Uterus (tissue), 4 donors: ENCODE measurements around the gene OSTN. TPM values are rescaled to one million over a fixed set of nuclear protein-coding genes. Genes with fewer than 3 reads are reported as not detected.
"Not testable (repeated sequence)": the region's sequence is repeated elsewhere in the genome, so short reads cannot be mapped to it uniquely, and the experiment has no call there.

Source experiments
- DNase-seq, 2 donors: peaks; one replicate each; pipeline ENCODE4 v3.0.0-alpha.2; 2019 to 2020
- H3K27ac ChIP-seq, 2 donors: fragments of 200-600 bp; sonication (generic); 1 replicate in 1 of 2; 2 replicates in 1 of 2; pipeline ENCODE4 v1.5.1; 2016 to 2018
- H3K27me3 ChIP-seq, 2 donors: fragments of 200-600 bp; sonication (generic); one replicate each; pipeline ENCODE4 v1.5.1; 2018 to 2019; ENCODE audit warnings: control low read depth in 1 of 2
- H3K36me3 ChIP-seq, 2 donors: fragments of 200-600 bp; sonication (generic); one replicate each; pipeline ENCODE4 v1.5.1; 2019; ENCODE audit warnings: control low read depth in 1 of 2
- H3K4me1 ChIP-seq, 2 donors: fragments of 200-600 bp; sonication (generic); one replicate each; pipeline ENCODE4 v1.5.1; 2018 to 2019; ENCODE audit warnings: control low read depth in 1 of 2
- H3K4me3 ChIP-seq, 2 donors: fragments of 200-600 bp; sonication (generic); 1 replicate in 1 of 2; 2 replicates in 1 of 2; pipeline ENCODE4 v1.5.1; 2018 to 2019; ENCODE audit warnings: mild to moderate bottlenecking in 1 of 2
- H3K9me3 ChIP-seq, 2 donors: fragments of 200-600 bp; sonication (generic); one replicate each; pipeline ENCODE4 v1.5.1; 2019; ENCODE audit warnings: control low read depth in 1 of 2
- POLR2A ChIP-seq, 2 donors: fragments of 450-650 bp; IDR thresholded peaks; one replicate each; pipeline ENCODE4 v1.6.1; 2016; ENCODE audit warnings: antibody characterized with exemption in 2 of 2, mild to moderate bottlenecking in 1 of 2, moderate library complexity in 1 of 2
- intact Hi-C: fragments of 100-400 bp; cut with DNase I; formaldehyde crosslinking; loops from one replicate; pipeline ENCODE4 v1.15.1; 2023; ENCODE audit warnings: low total_unique reads
- total RNA-seq, 4 donors: library from RNA; depleted of rRNA in 3 of 4; stranded (reverse); fragments of >200 nt in 3 of 4; gene quantifications; one replicate each; pipeline versions ENCODE4 v1.1.0 to v1.2.4, GENCODE V29; 2014 to 2023
- TF ChIP-seq, protein P1 (sequence below), 4 experiments: fragments of 200-600 bp in 2 of 4; fragments of 450-650 bp in 2 of 4; sonication (generic) in 2 of 4; IDR thresholded peaks; one replicate each; pipeline ENCODE4 v1.5.1; 2016 to 2019; ENCODE audit warnings: antibody characterized with exemption in 4 of 4, mild to moderate bottlenecking in 2 of 4, moderate library complexity in 1 of 4
- donor health status: DM: yes; HTN: yes; CAD: no.

The OSTN gene
- total RNA-seq, 4 donors from 2014 or later = 0.28 TPM; not detected in 3

DNA sequence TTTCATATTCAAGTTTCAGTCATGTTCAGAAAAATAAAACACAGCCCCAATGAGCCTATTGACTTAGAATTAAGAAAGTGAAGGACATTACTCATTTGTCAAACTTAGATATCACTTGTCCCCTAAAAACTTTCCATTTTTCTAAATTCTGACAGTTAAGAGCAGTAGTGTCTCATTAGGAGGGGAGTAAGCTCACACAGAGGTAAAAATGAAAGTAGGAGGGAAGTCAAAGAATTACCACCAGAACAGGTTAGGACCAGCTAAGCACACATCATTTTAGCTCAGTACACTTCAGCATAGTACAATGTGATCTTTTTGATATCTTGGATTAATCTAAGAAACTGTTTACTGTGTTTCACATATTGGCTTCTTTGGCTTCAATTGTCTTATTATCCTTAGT lies 64.3 kb downstream of the OSTN start:
- Histone ChIP-seq H3K4me1 (no peaks in the 10 kb centered on the region), H3K36me3 (no peaks in the 10 kb centered on the region), H3K4me3 (peak overlapping the region in 1 of 2 donors; percentile 4), H3K9me3 (no peaks in the 10 kb centered on the region), H3K27me3 (no peaks in the 10 kb centered on the region), H3K27ac (no peak overlapping the region)
- TF ChIP-seq, protein P1, sequence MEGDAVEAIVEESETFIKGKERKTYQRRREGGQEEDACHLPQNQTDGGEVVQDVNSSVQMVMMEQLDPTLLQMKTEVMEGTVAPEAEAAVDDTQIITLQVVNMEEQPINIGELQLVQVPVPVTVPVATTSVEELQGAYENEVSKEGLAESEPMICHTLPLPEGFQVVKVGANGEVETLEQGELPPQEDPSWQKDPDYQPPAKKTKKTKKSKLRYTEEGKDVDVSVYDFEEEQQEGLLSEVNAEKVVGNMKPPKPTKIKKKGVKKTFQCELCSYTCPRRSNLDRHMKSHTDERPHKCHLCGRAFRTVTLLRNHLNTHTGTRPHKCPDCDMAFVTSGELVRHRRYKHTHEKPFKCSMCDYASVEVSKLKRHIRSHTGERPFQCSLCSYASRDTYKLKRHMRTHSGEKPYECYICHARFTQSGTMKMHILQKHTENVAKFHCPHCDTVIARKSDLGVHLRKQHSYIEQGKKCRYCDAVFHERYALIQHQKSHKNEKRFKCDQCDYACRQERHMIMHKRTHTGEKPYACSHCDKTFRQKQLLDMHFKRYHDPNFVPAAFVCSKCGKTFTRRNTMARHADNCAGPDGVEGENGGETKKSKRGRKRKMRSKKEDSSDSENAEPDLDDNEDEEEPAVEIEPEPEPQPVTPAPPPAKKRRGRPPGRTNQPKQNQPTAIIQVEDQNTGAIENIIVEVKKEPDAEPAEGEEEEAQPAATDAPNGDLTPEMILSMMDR (IDR thresholded peaks at IDR 0.05) = no peak
- no peak for DNase-seq
- intact Hi-C loops = no loop called here

DNA sequence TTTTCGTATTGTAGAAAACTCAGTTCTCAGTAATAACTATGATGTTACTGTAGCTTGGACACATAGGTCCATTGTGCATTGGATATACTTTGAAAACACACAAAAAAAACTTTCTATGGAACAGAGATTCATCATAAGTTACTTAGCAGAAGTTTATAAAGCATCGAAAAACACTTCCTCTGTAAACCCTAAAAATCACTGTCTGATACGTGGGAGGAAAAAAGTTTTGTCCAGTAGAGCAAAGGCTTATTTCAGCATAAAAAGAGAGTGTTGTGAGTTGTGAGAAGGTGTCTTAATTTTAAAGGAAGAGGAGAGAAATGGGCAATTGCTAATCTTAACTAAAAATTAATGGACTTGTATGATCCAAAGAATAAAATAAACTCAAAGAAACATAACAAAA lies 64.8 kb downstream of the OSTN start:
- Histone ChIP-seq H3K4me1 (no peaks in the 10 kb centered on the region), H3K9me3 (no peaks in the 10 kb centered on the region), H3K27me3 (no peaks in the 10 kb centered on the region), H3K4me3 (peak overlapping the region in 1 of 2 donors; percentile 4), H3K36me3 (no peaks in the 10 kb centered on the region), H3K27ac (no peak overlapping the region)
- no peak for TF ChIP-seq POLR2A (IDR thresholded peaks at IDR 0.05)
- TF ChIP-seq, protein P1 (IDR thresholded peaks at IDR 0.05) = no peak
- intact Hi-C loops = no loop called here
- no peak for DNase-seq

DNA sequence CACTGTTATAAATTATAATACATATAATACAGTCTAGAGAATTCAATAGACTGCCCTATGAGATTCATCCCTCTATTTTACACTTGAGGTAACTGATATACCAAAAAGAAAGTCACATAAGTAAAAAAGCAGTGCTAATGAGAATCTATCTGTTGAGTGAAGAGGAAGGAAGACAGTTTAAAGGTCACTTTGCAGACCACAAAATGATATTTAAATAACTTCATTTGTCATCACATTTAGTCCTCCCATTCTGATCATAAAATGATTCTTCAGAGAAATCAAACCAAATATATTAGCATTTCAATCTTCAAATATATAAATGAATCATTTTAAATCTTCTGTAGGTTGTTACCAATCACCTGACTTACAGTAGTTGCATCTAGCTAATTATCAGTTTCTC lies 69.7 kb downstream of the OSTN start:
- H3K9me3 ChIP-seq = no peaks in the 10 kb centered on the region
- H3K4me3 ChIP-seq = no peak overlapping the region
- no peak for TF ChIP-seq POLR2A (IDR thresholded peaks at IDR 0.05)
- TF ChIP-seq, protein P1 (IDR thresholded peaks at IDR 0.05) = no peak
- intact Hi-C loops = no loop called here
- DNase-seq = no peak
- no peaks in the 10 kb centered on the region for H3K36me3 ChIP-seq
- no peaks in the 10 kb centered on the region for H3K4me1 ChIP-seq
- no peak overlapping the region for H3K27ac ChIP-seq
- H3K27me3 ChIP-seq = no peaks in the 10 kb centered on the region

DNA sequence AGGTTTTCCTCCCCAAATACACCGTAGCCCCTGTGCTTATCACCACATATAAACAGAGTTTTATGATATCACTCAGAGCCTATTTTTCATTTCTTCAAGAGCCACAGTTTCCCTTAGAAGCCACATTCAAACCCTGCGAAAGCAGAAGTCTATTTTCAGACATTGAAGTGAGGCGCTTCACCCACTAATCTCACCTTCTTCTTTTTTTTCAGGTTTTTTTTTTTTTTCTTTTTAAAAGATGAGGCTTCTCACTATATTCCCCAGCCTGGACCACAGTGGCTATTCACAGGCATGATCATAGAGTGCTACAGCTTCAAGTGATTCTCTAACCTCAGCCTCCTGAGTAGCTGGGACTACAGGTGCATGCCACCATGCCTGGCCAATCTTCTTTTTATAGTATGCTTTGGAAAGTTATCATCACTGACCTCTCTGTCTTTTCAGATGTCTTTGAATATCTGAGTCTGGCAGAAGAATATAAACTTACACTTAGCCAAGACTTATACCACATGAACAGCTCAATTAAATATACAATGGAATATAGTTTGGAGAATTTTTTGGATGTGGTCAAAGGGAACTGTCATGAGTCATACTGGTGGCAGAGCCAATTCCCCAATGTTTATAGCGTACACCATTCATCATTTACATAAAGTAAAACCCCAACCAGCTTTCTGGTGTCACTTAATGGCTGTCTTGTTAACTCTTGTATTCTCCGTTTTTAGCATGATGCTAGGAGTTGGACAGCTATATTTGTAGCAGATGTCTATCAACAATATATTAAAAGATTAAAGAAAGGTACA lies 70.4 kb downstream of the OSTN start:
- DNase-seq = no peak
- Histone ChIP-seq H3K4me1 (no peaks in the 10 kb centered on the region), H3K27me3 (no peaks in the 10 kb centered on the region), H3K36me3 (no peaks in the 10 kb centered on the region), H3K9me3 (no peaks in the 10 kb centered on the region), H3K27ac (no peak overlapping the region), H3K4me3 (no peak overlapping the region)
- no peak for TF ChIP-seq POLR2A (IDR thresholded peaks at IDR 0.05)
- TF ChIP-seq, protein P1 (IDR thresholded peaks at IDR 0.05) = no peak
- intact Hi-C loops = no loop called here

DNA sequence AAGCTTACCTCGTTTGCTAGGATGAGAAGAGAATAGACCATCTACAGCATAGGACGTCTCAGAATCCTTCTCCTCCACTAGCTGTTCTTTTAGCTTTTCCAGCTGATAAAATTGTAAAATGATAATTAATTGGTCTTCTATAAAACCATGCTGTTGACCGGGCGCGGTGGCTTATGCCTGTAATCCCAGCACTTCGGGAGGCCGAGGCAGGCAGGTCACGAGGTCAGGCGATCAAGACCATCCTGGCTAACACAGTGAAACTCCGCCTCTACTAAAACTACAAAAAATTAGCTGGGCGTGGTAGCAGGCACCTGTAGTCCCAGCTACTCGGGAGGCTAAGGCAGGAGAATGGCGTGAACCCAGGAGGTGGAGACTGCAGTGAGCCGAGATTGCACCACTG lies 76.2 kb downstream of the OSTN start:
- H3K4me3 ChIP-seq, H3K36me3 ChIP-seq, H3K4me1 ChIP-seq, H3K27me3 ChIP-seq, H3K27ac ChIP-seq, intact Hi-C loops, DNase-seq, H3K9me3 ChIP-seq: not testable (repeated sequence)
